Activated T-cell treated with anti-CD3 and anti-CD28 coated beads, Interleukin-2, amount 50 U/mL, for 72 hours (primary cell): Measurements from ENCODE around the gene DKK3. TPM values are rescaled to one million over a fixed set of nuclear protein-coding genes. Genes with fewer than 3 reads are reported as not detected.

Experiments
- ATAC-seq, 2 donors: fragments of 150-1000 bp; cut with Tn5 transposase; replicated peaks in 1 of 2; 2 replicates each; pipeline ENCODE4 v1.10.0; 2021; ENCODE audit warnings: moderate library complexity in 2 of 2, mild to moderate bottlenecking in 1 of 2
- DNase-seq, 2 donors: peaks; one replicate each; pipeline ENCODE4 v3.0.0; 2021 to 2022; ENCODE audit warnings: mixed read lengths in 1 of 2
- H3K27ac Mint-ChIP-seq: one replicate; pipeline ENCODE4 v1.8.0; 2022; ENCODE audit warnings: mild to moderate bottlenecking, moderate library complexity, mixed read lengths
- H3K27me3 Mint-ChIP-seq: one replicate; pipeline ENCODE4 v1.8.0; 2022; ENCODE audit warnings: low read depth, mixed read lengths
- H3K36me3 Mint-ChIP-seq, 2 donors: one replicate each; pipeline ENCODE4 v1.8.0; 2022; ENCODE audit warnings: mixed read lengths in 2 of 2, mild to moderate bottlenecking in 1 of 2; ENCODE audit not compliant: insufficient read depth in 2 of 2
- H3K4me1 Mint-ChIP-seq: one replicate; pipeline ENCODE4 v1.8.0; 2022; ENCODE audit warnings: low read depth, mixed read lengths
- H3K4me3 Mint-ChIP-seq, 2 donors: one replicate each; pipeline ENCODE4 v1.8.0; 2022; ENCODE audit warnings: mild to moderate bottlenecking in 2 of 2, mixed read lengths in 2 of 2, moderate library complexity in 2 of 2
- H3K9me3 Mint-ChIP-seq, 2 donors: one replicate each; pipeline ENCODE4 v1.8.0; 2022; ENCODE audit warnings: mixed read lengths in 2 of 2
- total RNA-seq, 2 donors: library from RNA; stranded (reverse); gene quantifications; one replicate each; pipeline ENCODE4 v1.2.3, GENCODE V29; 2022

Gene DKK3
- total RNA-seq, 2 donors from 2014 or later, result 0.19 TPM; not detected in 1

DNA sequence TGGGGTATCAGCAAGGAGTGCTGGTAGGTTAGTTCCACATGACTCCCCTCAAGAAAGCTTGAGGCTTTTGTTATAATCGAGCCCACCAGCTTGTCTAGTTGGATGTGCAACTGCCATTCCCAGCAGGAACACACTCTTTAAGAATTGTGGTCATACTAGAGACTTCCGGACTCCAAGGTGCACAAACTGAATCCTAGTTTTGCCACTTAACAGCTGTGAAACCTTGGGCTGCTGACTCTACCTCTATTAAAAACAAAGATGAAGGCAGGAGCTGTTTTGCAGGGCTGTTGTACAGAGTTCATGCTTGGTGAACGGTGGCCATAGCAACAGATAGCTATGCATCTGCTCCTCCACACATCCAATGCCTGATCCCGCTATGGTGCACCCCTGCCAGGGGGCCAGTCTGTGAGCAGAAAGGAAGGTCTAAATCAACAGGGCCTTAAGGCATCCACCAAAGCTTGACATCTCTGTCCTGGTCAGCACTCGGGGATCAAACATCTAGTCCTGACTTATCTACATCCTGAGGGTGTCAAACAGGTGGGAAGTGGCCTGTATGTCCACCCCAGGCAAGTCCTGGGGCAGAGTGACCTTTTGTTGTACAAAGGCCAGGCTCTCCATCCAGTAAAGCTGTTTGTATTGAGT, 36.4 kb downstream of the DKK3 start:
- Mint-ChIP-seq H3K27ac (no peak overlapping the region), H3K4me1 (peaks cover 1% of the 10 kb centered on the region), H3K27me3 (no peaks in the 10 kb centered on the region), H3K9me3 (no peaks in the 10 kb centered on the region), H3K36me3 (no peaks in the 10 kb centered on the region), H3K4me3 (no peak overlapping the region)
- DNase-seq, result no peak
- no peak for ATAC-seq

DNA sequence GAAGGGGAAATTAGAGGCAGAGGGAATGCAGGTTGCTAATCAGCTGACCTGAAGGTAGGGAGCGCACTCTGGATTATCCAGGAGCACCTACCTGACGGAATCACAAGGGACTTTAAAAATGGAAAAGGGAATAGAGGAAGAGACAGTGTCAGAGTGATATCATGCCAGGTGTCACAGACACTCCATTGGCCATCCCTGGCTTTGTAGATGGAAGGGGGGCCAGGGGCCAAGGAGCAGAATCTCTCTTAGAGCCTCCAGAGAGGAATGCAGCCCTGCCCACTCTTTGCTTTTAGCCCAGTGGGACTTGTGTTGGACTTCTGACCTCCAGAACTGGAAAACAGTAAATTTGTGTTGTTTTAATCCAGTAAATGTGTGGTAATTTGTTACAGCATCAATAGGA, 37.9 kb downstream of the DKK3 start:
- Mint-ChIP-seq H3K4me3 (no peak overlapping the region), H3K27me3 (no peaks in the 10 kb centered on the region), H3K4me1 (peaks cover 4% of the 10 kb centered on the region), H3K36me3 (no peaks in the 10 kb centered on the region), H3K27ac (no peak overlapping the region), H3K9me3 (no peaks in the 10 kb centered on the region)
- no peak for ATAC-seq
- no peak for DNase-seq

DNA sequence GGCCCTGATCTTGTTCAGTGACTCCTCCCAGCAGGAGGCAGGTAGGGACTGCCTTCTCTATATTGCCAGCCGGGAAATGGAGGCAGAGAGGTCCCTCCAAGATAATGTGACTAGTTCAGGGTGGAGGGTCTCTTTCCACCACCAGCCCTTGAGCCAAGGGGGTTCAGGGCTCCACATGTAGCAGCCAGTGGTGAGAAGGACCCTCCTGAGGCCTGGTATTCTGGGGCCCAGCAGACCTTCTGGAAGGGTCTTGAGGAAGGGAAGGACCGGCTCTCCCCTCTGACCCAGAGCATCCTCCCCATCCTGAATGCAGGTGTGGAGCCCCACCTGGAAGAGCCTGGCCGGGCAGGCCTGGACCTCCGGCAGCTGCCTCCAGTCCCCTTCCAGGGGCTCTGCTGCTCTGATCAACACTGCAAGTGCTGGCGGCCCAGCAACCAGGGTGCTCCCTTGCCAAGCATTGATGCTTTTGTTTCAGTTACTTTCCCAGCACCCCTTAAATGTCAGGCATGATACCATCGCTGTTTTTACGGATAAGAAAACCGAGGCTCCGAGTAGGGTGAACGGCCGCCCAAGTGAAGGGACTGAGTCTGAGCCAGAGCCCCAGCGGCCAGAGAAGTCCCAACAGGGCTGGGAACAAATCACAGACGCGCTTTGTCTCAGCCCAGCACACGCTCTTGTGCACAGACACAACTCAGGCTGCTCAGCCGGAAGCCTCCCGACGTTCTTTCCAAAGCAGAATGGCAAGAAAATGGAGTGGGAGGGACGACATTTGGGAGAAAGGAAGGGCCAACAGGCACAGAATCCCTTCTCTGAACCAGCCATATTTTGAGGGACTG, 38.8 kb downstream of the DKK3 start:
- Mint-ChIP-seq H3K27me3 (no peaks in the 10 kb centered on the region), H3K9me3 (no peaks in the 10 kb centered on the region), H3K27ac (no peak overlapping the region), H3K4me1 (peaks cover 4% of the 10 kb centered on the region), H3K4me3 (no peak overlapping the region), H3K36me3 (no peaks in the 10 kb centered on the region)
- DNase-seq, result no peak
- no peak for ATAC-seq

DNA sequence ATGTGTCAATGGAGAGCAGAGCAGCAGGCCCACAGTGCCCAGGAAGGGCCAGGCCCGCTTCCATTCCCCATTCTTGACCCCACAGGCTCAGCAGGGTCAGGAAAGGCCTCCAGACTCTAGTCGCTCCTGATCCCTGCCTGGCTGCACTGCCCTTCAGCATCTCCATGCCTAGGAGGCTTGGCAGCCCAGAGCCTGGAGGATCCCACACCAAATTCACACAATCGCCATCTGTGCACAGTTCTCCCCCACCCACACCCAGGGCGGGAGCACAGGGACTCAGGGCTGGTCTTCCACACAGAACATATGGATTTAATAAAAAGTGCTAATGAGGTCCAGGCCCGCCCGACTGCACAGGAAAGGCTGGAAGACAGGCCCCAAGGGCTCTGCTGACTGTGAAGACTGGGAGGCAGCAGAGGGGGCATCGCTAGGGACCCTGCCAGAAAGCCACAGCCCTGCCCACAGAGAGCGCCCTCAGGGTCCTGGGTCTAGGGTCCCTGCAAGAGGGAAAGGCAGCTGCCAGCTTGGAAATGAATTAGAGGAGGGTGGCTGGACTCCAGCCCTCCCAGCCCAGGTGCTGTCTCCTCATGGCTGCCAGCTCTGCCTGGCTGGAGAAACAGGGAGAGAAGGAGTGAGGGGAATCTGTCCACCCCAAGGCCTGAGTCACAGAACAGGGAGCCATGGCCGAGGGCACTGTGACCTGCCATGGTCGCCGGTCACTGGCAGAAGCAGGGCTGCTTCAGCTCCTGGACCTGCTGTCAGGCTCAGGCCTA, 39.7 kb downstream of the DKK3 start:
- H3K4me3 Mint-ChIP-seq, result no peak overlapping the region
- H3K27ac Mint-ChIP-seq, result peak overlapping the region; percentile 54
- H3K9me3 Mint-ChIP-seq, result no peaks in the 10 kb centered on the region
- no peaks in the 10 kb centered on the region for H3K36me3 Mint-ChIP-seq
- peaks cover 4% of the 10 kb centered on the region for H3K4me1 Mint-ChIP-seq
- DNase-seq (no peak), ATAC-seq (peak in 1 of 2 donors; percentile 1)
- no peaks in the 10 kb centered on the region for H3K27me3 Mint-ChIP-seq

DNA sequence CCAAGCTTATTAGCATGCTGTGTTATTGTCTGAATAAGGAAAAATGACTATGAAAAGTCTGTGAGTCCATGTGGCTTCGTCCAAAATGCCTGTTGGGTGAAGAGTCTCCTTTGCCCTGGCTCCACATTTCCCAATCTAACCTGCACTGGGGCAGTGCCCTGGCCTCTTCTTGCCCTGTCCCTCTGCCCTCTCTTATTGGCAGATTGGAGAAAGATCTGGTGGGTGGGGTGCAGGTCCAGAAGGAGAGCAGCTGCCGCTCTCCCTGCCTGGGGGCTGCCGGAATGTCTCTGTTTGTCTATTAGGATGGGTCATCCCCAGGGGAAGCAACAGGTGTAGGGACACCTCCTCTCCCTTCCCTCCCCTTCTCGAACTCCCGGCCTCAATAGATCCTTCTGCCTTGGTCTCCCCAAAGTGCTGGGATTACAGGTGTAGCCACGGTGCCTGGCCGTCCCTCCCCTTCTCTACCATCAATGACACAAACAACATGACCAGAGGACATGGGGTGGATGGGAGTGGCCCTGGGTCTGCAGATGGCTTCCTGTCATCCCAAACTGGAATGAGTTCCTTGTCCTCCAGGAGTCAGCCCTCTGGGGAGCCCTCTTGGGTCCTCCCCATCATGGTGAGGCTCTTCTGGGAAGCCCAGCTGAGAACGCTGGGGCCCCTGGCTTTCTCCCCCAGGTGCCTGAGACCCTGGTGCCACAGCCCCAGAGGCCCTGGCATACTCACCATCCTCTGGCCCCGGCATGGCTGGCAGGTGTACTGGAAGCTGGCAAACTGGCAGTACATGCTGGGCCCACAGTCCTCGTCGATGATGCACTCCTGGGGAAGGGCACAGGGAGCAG, 40.5 kb downstream of the DKK3 start:
- H3K36me3 Mint-ChIP-seq, result no peaks in the 10 kb centered on the region
- DNase-seq (no peak), ATAC-seq (peak in 1 of 2 donors; percentile 2)
- H3K27me3 Mint-ChIP-seq, result no peaks in the 10 kb centered on the region
- H3K4me1 Mint-ChIP-seq, result peaks cover 4% of the 10 kb centered on the region
- H3K4me3 Mint-ChIP-seq, result no peak overlapping the region
- no peak overlapping the region for H3K27ac Mint-ChIP-seq
- no peaks in the 10 kb centered on the region for H3K9me3 Mint-ChIP-seq

DNA sequence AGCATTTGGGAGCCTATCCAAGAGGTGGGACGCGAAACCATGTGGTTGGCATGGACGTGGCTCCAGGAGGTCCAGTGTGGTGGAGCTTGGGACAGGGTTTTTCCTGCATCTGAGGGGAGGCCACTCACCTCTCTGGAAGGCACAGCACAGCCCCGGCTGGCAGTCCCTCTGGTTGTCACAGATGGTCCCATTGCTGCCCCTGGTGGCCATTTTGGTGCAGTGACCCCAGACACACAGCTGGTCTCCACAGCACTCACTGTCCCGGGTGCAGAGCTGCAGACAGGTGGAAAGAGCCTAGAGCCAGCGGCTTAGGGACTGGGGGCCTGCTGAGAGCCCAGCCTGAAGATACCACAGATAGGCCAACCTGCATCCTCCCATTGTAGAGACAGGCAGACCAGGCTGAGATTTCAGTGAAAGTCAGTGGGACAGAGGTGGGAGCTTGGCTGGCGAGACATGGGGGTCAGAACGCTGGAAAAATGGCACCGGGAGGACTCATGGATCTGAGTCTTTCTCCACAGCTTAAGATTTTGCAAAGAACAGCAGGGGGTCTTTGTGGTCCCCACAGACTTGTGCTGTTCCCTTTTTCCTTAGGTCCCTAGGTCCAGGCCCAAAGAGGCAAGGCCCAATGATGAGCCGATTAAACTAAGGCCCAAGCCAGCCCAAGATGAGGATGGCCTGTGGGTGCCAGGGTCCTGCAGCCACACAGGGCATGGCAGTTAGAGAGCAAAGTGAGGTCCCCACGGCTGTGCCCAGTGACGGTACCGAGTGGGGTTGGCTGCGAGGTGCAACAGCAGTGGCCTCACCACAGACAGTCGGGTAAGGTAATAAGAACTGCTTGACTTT, 41.4 kb downstream of the DKK3 start:
- DNase-seq (peak; percentile 74 to 78), ATAC-seq (peak; percentile 78 to 82)
- H3K36me3 Mint-ChIP-seq, result no peaks in the 10 kb centered on the region
- H3K27ac Mint-ChIP-seq, result no peak overlapping the region
- peaks cover 4% of the 10 kb centered on the region for H3K4me1 Mint-ChIP-seq
- no peak overlapping the region for H3K4me3 Mint-ChIP-seq
- H3K9me3 Mint-ChIP-seq, result no peaks in the 10 kb centered on the region
- H3K27me3 Mint-ChIP-seq, result no peaks in the 10 kb centered on the region

DNA sequence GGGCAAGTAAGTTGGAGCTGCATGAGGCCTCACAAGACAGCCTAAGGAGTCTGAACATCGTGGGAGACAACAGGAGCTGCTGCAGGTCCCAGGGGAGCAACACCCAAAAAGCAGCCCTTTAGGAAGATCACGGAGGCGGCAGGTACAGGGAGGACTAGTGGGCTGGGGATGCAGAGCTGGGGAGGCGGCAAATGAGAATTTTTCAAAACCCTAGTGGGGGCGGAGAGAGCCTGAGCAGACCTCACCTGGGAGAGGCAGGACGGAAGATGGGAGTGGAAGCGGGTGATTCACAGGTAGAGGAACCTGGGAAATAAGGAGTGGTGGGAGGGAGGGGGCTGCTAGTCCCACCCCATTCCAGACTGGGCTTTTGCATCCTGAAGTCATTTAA, 42.1 kb downstream of the DKK3 start:
- Mint-ChIP-seq H3K4me3 (no peak overlapping the region), H3K9me3 (no peaks in the 10 kb centered on the region), H3K4me1 (peaks cover 5% of the 10 kb centered on the region), H3K27ac (no peak overlapping the region), H3K36me3 (no peaks in the 10 kb centered on the region), H3K27me3 (no peaks in the 10 kb centered on the region)
- peak in 1 of 2 donors; percentile 3 for ATAC-seq
- DNase-seq, result no peak

DNA sequence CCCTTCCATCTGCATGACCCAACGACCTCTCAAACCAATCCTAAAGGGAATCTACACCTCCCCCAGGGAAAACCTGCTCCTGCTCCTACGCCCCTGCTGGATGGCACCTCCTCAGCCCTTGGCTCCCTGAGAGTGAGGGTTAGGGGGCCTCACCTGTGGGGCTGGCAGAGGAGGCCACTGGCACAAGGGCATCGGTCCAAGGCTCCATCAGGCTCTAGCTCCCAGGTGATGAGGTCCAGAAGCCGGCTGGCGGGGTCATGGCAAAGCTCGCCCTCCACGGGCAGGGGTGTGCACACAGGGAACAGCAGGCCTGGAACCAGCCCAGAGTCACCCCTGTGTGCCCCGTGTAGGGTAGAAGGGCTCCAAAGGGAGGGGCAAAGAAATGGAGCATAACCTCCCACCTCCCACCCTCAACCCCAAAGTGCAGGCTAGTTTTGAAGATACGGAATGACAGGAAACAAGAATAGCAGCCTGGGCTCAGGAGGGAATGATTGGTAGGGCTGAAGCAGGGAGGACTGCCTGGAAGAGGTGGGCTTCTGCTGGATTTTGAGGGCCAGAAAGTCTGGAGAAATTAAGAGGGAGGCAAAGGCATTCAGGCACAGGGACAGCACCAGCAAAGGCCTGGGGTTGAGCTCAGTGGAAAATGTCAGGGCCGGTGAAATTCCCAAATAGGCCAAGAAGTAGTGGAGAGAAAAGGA, 42.6 kb downstream of the DKK3 start:
- no peak for ATAC-seq
- Mint-ChIP-seq H3K4me1 (peaks cover 11% of the 10 kb centered on the region), H3K27me3 (no peaks in the 10 kb centered on the region), H3K36me3 (no peaks in the 10 kb centered on the region), H3K4me3 (no peak overlapping the region), H3K9me3 (no peaks in the 10 kb centered on the region), H3K27ac (peak overlapping the region; percentile 72)
- DNase-seq, result no peak

DNA sequence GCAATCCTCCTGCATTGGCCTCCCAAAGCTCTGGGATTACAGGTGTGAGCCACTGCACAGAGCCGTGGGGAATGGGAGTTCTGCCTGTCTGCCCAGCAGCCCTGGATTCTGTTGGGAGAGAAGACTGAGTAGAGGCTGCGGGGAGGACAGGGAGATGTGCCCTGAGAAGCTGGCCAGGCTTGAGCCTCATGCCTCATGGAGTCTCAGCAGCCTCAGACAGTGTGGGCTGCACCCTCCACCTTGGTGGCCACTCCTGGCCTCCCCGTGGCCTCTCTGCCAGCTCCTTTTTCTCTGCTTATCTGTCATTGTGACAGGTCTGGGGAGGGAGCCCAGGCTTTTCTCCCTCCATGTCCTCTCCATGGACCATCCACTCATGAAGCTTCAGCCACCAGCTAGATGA, 43.2 kb downstream of the DKK3 start:
- Mint-ChIP-seq H3K4me1 (peaks cover 17% of the 10 kb centered on the region), H3K4me3 (no peak overlapping the region), H3K27ac (no peak overlapping the region), H3K27me3 (no peaks in the 10 kb centered on the region), H3K36me3 (no peaks in the 10 kb centered on the region), H3K9me3 (no peaks in the 10 kb centered on the region)
- ATAC-seq (no peak), DNase-seq (no peak)

DNA sequence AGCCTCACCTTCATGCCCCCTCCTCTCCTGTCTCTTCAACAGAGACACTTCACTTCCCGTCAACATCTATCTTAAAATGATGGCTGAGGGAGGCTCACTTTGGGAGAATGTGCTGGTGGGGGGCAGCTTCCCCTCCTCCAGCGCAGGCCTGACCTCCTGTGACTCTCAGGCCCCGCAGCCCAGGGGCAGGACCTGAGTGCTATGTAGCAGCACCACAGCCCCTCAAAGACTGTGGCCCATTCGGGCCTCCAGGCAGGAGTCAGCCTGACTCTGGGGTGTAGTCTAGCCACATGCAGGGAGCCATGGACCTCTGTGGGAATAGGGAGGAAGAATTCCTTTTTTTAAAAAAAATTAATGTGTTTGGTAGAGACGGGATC, 43.7 kb downstream of the DKK3 start:
- Mint-ChIP-seq H3K27ac (no peak overlapping the region), H3K4me1 (peaks cover 21% of the 10 kb centered on the region), H3K9me3 (no peaks in the 10 kb centered on the region), H3K27me3 (no peaks in the 10 kb centered on the region), H3K36me3 (no peaks in the 10 kb centered on the region), H3K4me3 (no peak overlapping the region)
- DNase-seq, result no peak
- ATAC-seq, result no peak

DNA sequence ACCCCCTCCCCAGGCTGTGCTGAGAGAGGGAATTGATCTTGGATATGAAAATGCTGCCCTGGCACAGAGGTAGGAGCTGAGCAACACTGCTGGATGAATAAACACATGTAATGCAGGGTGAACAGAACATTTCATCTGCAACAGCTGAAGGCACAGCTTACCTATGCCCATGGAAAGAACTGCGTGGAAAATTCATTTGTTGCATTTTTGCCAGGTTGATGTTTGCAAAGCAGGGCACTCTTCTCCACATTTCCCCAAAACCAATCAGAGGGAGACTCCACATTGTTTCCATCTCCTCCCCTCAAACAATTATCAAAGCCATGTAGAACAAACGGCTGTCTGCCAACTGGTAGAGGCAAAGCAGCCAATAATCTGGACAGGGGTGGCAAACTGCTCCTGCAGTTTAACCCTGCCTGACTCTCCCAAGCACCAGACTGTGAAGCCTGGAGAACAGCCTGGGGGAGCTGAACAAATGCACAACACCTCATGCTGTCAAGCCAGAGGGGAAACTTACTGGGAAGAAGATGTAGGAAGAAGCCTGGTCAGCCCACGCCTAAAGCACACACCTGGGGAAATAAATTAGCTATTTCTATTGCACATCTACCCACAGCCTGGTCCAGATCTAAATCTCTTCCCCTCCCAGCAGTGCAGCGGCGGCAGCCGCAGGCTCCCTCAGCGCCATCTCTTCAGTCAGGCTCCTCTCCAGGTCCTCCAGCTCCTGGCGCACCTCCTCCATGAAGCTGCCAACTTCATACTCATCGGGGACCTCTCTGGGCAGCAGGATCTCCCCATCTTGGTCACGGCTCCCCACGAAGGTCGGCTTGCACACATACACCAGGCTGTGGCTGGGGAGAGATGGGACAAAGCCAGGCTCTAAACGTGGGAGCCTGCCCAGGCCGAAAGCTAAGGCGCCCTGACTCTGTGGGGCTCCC, 44.3 kb downstream of the DKK3 start:
- peaks cover 28% of the 10 kb centered on the region for H3K4me1 Mint-ChIP-seq
- H3K9me3 Mint-ChIP-seq, result no peaks in the 10 kb centered on the region
- no peak overlapping the region for H3K27ac Mint-ChIP-seq
- H3K27me3 Mint-ChIP-seq, result no peaks in the 10 kb centered on the region
- ATAC-seq (no peak), DNase-seq (no peak)
- H3K4me3 Mint-ChIP-seq, result no peak overlapping the region
- H3K36me3 Mint-ChIP-seq, result no peaks in the 10 kb centered on the region
